Fibroblast of gingiva (primary cell): ENCODE results near the gene ADAM12.
"Not testable (repeated sequence)": the region's sequence is repeated elsewhere in the genome, so short reads cannot be mapped to it uniquely, and the experiment has no call there.

Experiments
- DNase-seq: peaks from one replicate; pipeline ENCODE4 v3.0.0-alpha.2; 2011; ENCODE audit warnings: low read depth

Gene ADAM12

DNA sequence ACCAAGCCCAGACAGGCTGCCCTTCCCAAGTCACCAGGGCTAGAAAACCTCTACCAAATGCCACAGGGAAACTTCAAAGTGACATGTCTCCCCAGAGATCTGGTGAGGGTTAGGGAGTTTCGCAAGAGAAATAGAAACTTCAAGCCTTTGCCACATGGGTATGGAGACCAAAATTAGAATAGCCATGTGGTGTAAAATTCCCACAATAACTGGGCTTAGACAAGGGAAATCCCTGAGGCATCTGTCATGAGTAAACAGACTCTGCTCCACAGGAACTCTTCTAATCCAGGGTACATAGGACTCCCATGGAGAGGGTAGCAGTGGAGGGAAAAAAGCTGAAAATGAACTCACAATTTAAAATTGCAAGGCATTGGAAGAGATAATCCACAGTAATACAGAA lies 14.3 kb downstream of the ADAM12 start:
- DNase-seq: peak; percentile 68

GRCh38 chr10:126373147-126373546 lies 15.1 kb downstream of the ADAM12 start:
- peak; percentile 31 for DNase-seq

- DNase-seq: no peak
These were observed 15.9 kb downstream of the ADAM12 start for GRCh38 chr10:126372396-126372795.

DNA sequence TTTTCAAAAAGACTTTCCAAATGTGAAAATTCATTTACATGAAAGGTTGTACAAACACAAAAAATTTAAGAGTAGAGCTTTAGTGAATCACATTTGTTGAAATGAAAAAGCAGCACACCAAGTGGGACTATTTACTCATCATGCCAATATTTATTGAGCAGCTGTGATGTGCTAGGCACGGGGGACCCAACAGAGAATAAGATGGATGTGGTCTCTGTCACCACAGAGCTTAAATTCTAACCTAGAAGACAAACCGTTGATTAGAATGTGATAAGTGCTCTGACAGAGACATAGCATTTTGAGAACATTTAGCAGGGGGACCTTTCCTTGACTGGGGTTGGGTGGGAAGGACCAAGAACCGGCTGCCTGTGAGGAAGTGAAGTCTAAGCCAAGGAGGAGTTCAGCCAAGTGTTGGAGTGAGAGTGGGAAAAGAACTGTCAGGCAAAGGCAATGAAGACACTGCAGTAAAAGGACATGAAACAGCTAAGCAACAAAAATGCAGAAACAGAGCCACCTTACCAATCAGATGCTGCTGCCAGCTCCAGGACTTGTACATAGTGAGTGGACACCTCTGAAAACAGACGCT lies 19.1 kb downstream of the ADAM12 start:
- DNase-seq: no peak

DNA sequence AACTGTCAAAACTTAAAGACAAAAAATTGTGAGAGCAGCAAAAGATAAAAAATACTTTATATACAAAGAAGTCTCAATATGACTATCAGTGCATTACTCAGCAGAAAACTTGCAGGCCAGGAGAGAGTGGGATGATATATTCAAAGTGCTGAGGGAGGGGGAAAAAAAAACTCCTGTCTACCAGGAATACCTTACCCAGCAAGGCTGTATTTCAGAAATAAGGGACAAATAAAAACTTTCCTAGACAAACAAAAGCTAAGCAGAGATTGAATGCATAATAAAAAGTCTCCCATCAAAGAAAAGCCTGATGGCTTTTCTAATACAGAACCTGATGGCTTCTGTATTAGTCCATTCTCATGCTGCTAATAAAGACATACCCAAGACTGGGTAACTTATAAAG lies 31.1 kb downstream of the ADAM12 start:
- no peak for DNase-seq

- no peak for DNase-seq
These were observed 34.6 kb downstream of the ADAM12 start for GRCh38 chr10:126353666-126354065.

DNA sequence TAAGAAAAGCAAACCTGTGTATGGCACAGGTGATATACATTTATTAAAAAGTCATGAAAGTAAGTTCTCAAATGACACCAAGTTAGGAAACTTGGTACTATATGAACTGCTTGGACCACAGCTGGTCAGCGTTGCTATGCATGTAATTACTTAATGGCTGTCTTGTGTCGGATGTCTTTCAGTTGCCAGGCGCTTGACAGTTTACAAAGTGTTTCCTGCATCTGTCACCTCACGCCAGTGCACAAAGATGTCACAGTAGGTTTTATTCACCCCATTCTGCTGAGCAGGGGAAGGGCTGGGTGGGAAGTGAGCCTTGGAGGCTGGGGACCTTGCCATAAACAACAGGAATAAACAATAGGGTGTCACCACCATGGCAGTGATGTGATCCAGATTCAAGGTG lies 35.8 kb downstream of the ADAM12 start:
- no peak for DNase-seq

- DNase-seq: no peak
These were observed 37.3 kb downstream of the ADAM12 start for GRCh38 chr10:126351021-126351420.

DNA sequence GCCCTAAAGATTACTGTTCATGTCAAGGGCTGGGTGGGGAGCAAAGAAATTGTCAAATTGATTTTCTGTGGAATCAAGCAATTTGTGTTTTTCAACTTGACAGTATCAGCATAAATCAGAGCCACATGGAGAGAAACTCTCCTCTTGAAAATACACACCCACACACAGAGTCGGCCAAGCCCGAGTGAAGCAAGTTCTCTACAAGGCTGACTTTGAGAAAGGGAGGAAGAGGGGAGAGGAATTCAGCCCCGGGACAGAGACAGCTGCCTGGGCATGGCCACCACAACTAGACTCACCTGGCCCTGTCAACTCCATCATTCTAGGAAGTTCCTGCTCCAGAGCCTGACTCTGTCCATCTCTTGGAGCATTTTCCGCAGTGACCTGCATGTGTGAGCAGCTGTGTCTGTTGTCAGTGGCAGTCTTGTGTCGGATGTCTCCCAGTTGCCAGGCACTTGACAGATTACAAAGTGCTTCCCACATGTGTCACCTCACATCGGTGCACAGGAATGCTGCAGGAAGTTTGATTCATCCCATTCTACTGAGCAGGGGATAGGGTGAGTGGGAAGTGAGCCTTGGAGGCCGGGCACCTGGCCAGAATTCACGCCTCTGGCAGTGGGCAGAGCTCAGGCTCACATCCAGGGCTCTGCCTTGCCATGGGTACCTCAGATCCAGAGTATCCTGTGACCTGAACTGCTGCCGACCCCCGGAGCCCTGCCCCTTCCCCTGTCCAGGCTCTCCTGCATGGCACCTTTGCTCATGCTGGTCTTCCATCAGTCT lies 37.9 kb downstream of the ADAM12 start:
- DNase-seq: peak; percentile 48

DNA sequence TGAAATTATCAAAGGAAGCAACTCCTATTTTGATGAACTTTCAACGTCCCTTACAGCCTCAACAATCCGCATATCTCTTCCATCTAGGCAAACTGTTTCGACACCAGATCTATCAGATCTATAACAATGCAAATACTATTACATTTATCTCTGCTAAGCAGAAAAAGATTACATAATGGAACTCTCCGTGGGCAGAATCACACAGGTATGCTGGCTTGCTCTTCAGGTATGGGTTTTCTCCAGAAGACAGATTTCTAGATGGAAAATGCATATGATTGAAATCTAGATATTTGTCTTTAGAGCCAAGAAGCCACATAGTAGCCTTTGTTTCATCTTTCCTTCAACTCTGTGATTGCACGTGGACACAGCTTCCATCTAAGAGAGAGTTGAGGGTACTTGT lies 38.6 kb downstream of the ADAM12 start:
- no peak for DNase-seq

DNA sequence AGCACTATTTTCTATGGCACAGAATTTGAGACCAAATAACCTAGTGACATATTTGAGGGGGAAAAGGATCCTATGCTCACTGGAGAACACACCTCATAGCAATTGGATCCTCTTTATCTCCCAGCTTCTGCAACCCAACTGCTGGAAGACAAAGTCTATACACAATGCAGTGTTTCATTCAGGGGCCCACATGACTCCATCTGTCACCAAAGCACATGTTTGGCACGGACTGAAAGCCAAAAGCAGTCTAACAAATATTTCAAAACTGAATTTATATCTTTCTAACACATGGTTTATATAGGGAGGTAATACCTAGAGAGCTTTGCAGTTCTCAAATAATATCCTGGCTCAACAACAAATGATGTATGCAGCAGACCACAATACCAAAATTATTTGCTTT lies 39.2 kb downstream of the ADAM12 start:
- no peak for DNase-seq

DNA sequence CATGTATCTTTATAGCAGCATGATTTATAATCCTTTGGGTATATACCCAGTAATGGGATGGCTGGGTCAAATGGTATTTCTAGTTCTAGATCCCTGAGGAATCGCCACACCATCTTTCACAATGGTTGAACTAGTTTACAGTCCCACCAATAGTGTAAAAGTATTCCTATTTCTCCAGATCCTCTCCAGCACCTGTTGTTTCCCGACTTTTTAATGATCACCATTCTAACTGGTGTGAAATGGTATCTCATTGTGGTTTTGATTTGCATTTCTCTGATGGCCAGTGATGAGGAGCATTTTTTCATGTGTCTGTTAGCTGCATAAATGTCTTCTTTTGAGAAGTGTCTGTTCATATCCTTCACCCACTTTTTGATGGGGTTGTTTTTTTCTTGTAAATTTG lies 44.8 kb downstream of the ADAM12 start:
- DNase-seq: not testable (repeated sequence)

GRCh38 chr10:126342680-126343079 lies 45.6 kb downstream of the ADAM12 start:
- no peak for DNase-seq

GRCh38 chr10:126341491-126341890 lies 46.8 kb downstream of the ADAM12 start:
- DNase-seq: no peak

DNA sequence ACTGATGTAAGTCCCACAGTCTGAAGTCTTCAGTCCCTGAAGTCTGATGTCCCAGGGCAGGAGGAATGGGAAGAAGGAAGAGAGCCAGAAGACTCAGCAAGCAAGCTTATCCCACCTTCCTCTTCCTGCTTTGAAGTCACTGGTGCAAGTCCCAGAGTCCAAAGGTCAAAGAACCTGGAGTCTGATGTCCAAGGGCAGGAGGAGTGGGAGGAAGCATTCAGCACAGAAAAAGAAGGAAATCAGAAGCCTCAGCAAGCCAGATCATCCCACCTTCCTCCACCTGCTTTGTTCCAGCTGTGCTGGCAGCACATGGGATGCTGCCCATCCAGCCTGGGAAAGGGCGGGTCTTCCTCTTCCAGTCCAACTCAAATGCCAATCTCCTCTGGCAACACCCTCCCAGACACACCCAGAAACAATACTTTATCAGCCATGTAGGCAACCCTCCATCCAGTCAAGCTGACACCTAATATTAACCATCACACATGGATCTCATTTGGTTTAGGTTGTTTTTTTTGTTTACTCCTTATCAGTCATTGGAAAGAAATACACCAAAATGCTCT lies 50.9 kb downstream of the ADAM12 start:
- no peak for DNase-seq

DNA sequence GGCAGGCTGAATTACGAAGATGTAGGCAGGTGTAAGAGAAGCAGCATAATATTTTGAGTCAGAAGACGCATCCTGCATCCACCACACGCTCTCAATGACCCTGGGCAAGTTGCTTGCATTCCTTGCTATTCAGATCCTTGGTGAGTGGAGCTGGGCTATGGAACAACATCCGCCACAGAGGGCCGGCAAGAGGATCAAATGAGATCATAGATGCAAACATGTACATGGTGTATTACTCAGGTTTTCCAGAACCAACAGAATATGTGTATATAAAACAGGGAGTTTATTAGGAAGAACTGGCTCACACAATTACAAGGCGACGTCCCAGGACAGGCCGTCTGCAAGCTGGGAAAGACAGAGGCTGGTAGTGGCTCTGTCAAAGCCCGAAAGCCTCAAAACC lies 51.5 kb downstream of the ADAM12 start:
- DNase-seq: no peak

GRCh38 chr10:126334272-126334671 lies 54.0 kb downstream of the ADAM12 start:
- DNase-seq: no peak

GRCh38 chr10:126332576-126332975 lies 55.7 kb downstream of the ADAM12 start:
- DNase-seq: no peak

- DNase-seq: no peak
These were observed 57.2 kb downstream of the ADAM12 start for GRCh38 chr10:126331101-126331500.

GRCh38 chr10:126324826-126325225 lies 63.5 kb downstream of the ADAM12 start:
- no peak for DNase-seq

DNA sequence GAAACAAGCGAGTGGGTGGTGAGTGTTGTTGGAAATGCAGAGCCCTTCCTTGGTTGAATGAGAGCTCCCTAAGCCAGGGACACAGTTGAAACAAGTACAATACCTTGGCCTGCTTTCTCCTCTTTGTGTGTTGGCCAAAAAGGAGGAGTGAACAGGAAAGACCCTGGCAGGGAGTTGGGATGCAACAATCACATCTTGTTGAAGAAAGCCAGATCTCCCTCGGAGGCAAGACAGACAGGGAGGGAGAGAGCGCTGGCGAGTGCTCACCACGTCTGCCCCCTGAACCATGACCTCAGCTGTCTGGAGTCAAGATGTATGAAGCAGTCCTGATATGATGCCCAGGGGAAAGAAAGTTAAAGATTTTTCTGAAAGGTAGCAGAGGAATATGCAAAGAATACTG lies 66.8 kb downstream of the ADAM12 start:
- no peak for DNase-seq

DNA sequence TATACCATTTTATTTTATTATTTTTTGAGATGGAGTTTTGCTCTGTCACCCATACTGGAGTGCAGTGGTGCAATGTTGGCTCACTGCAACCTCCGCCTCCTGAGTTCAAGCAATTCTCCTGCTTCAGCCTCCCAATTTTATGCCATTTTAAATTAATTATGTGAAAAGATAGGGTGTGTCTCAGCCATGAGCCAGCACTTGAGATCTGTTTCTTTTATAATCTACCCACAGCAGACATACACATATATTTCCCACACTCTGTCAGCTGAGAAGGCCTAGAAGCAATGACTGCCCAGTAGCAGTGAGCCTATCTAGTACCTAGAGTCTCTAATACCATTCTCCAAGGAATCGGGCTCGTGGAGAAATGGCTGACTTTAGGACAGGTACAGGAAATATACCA lies 70.5 kb downstream of the ADAM12 start:
- no peak for DNase-seq

GRCh38 chr10:126315494-126316177 lies 72.6 kb downstream of the ADAM12 start:
- peak; percentile 56 for DNase-seq
